Gastroesophageal sphincter (tissue), 3 donors: Measurements from ENCODE around the gene JARID2.

Source experiments
- CTCF ChIP-seq, 4 experiments: fragments of 200-600 bp in 2 of 4; fragments of 450-650 bp in 2 of 4; sonication (generic) in 1 of 4; IDR thresholded peaks; one replicate each; pipeline ENCODE4 v1.5.1; 2017 to 2019; ENCODE audit warnings: antibody characterized with exemption in 4 of 4, mild to moderate bottlenecking in 2 of 4, moderate library complexity in 2 of 4
- EP300 ChIP-seq: sonication (generic); formaldehyde crosslinking; IDR thresholded peaks from one replicate; pipeline ENCODE4 v1.6.1; 2017; ENCODE audit warnings: antibody characterized with exemption, mild to moderate bottlenecking
- POLR2A ChIP-seq, 2 donors: fragments of 450-650 bp; IDR thresholded peaks; one replicate each; pipeline ENCODE4 v1.6.1; 2017; ENCODE audit warnings: antibody characterized with exemption in 2 of 2, mild to moderate bottlenecking in 2 of 2, moderate library complexity in 1 of 2
- POLR2AphosphoS5 ChIP-seq: sonication (generic); formaldehyde crosslinking; IDR thresholded peaks from one replicate; pipeline ENCODE4 v1.6.1; 2017; ENCODE audit warnings: antibody characterized with exemption

- TF ChIP-seq CTCF (IDR thresholded peaks at IDR 0.05) (no peak), POLR2A (IDR thresholded peaks at IDR 0.05) (no peak), POLR2AphosphoS5 (no peak), EP300 (no peak)
Observed at GRCh38 chr6:15305496-15305895, 59.6 kb downstream of the JARID2 start.
